Astrocyte of the spinal cord (primary cell): ENCODE data around the gene THSD7B.
"Not testable (repeated sequence)": the region's sequence is repeated elsewhere in the genome, so short reads cannot be mapped to it uniquely, and the experiment has no call there.

Experiments used
- DNase-seq: peaks from one replicate; pipeline ENCODE4 v3.0.0; 2011; ENCODE audit warnings: low read depth, low spot score
- H3K4me3 ChIP-seq: 2 replicates; pipeline ENCODE4 v1.5.1; 2011; ENCODE audit warnings: low read depth, mild to moderate bottlenecking, low read length, moderate library complexity
- in situ Hi-C: cut with HindIII; loops from 2 replicates; pipeline ENCODE4 v1.10.0; 2017; ENCODE audit warnings: low sequenced_read_pairs
- TF ChIP-seq, protein P1 (sequence below): IDR thresholded peaks from 2 replicates; pipeline ENCODE4 v1.5.1; 2012; ENCODE audit warnings: low read depth, mild to moderate bottlenecking, low read length, inconsistent platforms

The THSD7B gene

DNA sequence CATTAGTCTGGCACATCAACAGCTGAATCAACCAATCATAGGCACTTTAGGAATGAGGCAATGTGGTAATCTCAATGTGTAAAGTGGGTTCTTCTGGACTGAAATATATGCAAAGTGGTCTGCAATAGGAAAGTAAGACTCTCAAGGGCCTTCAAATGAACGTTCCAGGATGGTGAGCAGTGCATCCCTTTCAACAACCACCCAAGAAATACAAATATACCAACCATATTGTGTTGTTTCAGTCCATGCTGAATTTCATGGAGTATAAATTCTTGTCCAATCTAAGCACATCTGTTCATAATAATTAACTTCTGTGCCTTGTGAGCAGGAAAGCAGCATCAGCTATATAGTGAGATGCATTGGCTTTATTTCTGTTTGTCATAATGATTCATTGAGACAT lies 556.2 kb downstream of the THSD7B start:
- DNase-seq, result no peak
- TF ChIP-seq, protein P1, sequence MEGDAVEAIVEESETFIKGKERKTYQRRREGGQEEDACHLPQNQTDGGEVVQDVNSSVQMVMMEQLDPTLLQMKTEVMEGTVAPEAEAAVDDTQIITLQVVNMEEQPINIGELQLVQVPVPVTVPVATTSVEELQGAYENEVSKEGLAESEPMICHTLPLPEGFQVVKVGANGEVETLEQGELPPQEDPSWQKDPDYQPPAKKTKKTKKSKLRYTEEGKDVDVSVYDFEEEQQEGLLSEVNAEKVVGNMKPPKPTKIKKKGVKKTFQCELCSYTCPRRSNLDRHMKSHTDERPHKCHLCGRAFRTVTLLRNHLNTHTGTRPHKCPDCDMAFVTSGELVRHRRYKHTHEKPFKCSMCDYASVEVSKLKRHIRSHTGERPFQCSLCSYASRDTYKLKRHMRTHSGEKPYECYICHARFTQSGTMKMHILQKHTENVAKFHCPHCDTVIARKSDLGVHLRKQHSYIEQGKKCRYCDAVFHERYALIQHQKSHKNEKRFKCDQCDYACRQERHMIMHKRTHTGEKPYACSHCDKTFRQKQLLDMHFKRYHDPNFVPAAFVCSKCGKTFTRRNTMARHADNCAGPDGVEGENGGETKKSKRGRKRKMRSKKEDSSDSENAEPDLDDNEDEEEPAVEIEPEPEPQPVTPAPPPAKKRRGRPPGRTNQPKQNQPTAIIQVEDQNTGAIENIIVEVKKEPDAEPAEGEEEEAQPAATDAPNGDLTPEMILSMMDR, result no peak

DNA sequence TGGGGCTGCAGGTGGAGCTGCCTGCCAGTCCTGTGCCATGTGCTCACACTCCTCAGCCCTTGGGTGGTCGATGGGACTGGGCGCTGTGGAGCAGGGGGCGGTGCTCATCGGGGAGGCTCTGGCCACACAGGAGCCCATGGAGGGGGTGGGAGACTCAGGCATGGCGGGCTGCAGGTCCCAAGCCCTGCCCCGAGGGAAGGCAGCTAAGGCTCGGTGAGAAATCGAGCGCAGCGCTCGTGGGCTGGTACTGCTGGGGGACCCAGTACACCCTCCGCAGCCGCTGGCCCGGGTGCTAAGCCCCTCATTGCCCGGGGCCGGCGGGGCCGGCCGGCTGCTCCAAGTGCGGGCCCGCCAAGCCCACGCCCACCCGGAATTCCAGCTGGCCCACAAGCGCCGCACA lies 566.2 kb downstream of the THSD7B start:
- DNase-seq, H3K4me3 ChIP-seq, in situ Hi-C loops: not testable (repeated sequence)

More for the DNA sequence above, 556.2 kb downstream of the THSD7B start:
- no peak overlapping the region for H3K4me3 ChIP-seq
- in situ Hi-C loops, result no loop called here

DNA sequence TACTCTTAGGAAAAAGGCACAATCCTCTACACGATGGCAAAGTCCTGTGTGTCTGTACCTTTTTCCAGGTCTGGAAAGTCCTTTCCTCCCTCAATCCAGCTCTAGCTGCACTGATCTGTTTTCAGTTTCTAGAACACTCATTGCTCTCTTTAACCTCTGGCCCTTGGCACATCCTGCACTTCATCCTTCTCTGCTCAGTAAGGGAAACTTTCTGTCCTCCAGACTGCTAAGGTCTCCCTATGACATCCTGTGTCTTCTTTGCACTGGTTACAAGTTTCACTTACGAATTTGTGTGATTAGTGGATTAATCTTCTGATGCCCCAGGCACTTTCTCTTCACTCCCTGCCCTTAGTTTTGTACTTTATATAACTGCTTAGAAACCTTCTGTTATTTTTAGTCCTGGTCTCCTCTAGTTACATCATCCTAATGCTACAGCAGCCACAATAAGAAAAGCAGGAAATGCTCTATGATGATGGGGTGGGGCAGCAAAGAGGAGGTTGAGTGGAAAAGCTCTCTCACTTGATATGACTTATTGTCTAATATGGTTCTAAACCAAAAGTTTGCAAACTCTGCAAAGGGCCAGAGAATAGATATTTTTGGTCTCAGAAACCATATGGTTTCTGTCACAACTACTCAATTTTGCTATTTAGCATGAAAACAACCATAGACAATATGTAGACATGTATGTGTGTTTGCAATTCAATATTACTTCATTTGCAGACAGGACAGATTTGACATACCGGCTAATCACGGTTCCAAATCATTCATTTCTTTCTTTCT lies 568.2 kb downstream of the THSD7B start:
- TF ChIP-seq, protein P1, result no peak
- no peak overlapping the region for H3K4me3 ChIP-seq
- in situ Hi-C loops, result no loop called here
- peak; percentile 20 for DNase-seq

DNA sequence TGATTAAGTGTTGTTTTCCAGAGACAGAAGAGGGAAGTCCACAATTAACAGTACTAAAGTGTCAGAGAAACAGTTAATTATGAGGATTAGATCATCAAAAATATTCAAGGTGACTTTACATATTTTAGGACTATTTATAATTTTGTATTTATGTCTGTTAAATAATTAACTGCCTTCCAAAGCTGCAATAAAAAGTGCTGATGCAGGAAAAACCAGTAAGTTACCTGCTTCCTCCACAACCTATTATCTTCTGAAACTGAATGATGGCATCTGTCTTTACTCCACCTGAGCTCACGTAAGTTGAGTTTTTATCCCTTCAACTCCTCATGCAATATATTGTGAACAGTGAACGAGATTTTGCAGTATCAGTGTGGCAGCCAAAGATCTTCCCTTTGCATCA lies 570.7 kb downstream of the THSD7B start:
- in situ Hi-C loops, result no loop called here
- no peak for DNase-seq
- no peak overlapping the region for H3K4me3 ChIP-seq
- TF ChIP-seq, protein P1, result no peak

DNA sequence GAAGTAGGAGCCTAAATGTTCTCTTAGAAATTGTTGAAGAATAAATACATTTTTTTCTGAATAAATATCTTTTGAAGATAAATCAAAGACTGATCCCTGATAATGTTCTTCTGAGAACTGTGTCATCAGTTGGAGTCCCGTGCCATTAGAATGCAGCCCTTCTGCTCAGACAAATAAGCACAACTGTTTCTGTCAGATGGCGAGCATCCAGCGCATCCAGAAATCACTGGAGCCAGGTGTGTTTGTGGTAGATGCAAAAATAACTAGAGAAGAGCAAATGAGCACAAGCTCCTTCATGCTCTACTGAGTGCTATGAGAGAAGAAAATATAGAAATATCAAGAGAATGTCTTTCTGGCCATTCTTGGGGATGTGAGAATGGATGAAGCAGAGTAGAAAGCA lies 573.7 kb downstream of the THSD7B start:
- in situ Hi-C loops, result no loop called here

DNA sequence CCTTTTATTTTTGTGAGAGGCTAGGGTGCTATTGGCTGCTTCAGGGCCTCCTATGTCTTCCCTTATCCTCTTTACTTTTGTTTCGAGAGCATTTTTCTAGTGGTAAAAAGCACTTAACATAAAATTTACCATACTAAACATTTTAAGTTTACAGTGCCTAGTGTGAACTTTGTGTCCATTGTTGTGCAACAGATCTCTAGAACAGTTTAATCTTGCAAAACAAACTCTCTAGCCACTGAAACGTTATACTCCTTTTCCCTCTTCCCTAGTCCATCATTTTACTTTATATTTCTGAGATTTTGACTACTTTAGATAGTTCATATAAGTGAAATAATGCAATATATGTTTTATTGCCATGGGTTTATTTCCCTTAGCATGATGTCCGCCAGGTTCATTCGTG lies 580.6 kb downstream of the THSD7B start:
- TF ChIP-seq, protein P1, result no peak
- no peak for DNase-seq

More for the DNA sequence above, 573.7 kb downstream of the THSD7B start:
- no peak overlapping the region for H3K4me3 ChIP-seq
- no peak for DNase-seq
- TF ChIP-seq, protein P1, result no peak

DNA sequence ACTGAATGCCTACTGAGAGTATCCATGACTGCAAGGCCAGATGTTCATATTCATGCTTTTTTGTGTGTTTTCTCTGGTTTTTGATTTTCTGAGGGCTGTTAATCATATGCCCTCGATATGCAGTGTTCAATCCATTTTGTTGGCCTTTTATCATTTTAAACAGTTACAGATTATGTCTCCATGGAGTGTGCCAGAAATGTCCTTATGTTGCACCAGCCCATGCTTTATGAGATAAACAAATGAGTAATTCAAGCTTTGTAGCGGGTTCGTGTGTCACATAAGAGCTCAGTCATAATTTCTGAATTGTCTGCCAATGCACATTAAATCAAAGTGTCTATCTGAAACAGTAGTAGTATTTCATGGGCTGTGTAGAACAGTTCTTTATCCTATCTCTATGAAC lies 583.0 kb downstream of the THSD7B start:
- in situ Hi-C loops, result no loop called here
- no peak overlapping the region for H3K4me3 ChIP-seq
- no peak for DNase-seq
- TF ChIP-seq, protein P1, result no peak

More for the DNA sequence above, 580.6 kb downstream of the THSD7B start:
- in situ Hi-C loops, result no loop called here
- H3K4me3 ChIP-seq, result no peak overlapping the region
